Uterus (tissue), 4 donors: ENCODE results near the gene NACC1. TPM values are rescaled to one million over a fixed set of nuclear protein-coding genes. Genes with fewer than 3 reads are reported as not detected.
A peak's percentile ranks its signal among the peaks of the same experiment; 100 is the strongest.

ENCODE experiments used
- DNase-seq, 2 donors: peaks; one replicate each; pipeline ENCODE4 v3.0.0-alpha.2; 2019 to 2020
- H3K27ac ChIP-seq, 2 donors: fragments of 200-600 bp; sonication (generic); 1 replicate in 1 of 2; 2 replicates in 1 of 2; pipeline ENCODE4 v1.5.1; 2016 to 2018
- H3K27me3 ChIP-seq, 2 donors: fragments of 200-600 bp; sonication (generic); one replicate each; pipeline ENCODE4 v1.5.1; 2018 to 2019; ENCODE audit warnings: control low read depth in 1 of 2
- H3K36me3 ChIP-seq, 2 donors: fragments of 200-600 bp; sonication (generic); one replicate each; pipeline ENCODE4 v1.5.1; 2019; ENCODE audit warnings: control low read depth in 1 of 2
- H3K4me1 ChIP-seq, 2 donors: fragments of 200-600 bp; sonication (generic); one replicate each; pipeline ENCODE4 v1.5.1; 2018 to 2019; ENCODE audit warnings: control low read depth in 1 of 2
- H3K4me3 ChIP-seq, 2 donors: fragments of 200-600 bp; sonication (generic); 1 replicate in 1 of 2; 2 replicates in 1 of 2; pipeline ENCODE4 v1.5.1; 2018 to 2019; ENCODE audit warnings: mild to moderate bottlenecking in 1 of 2
- H3K9me3 ChIP-seq, 2 donors: fragments of 200-600 bp; sonication (generic); one replicate each; pipeline ENCODE4 v1.5.1; 2019; ENCODE audit warnings: control low read depth in 1 of 2
- CTCF ChIP-seq, 4 experiments: fragments of 200-600 bp in 2 of 4; fragments of 450-650 bp in 2 of 4; sonication (generic) in 2 of 4; IDR thresholded peaks; one replicate each; pipeline ENCODE4 v1.5.1; 2016 to 2019; ENCODE audit warnings: antibody characterized with exemption in 4 of 4, mild to moderate bottlenecking in 2 of 4, moderate library complexity in 1 of 4
- POLR2A ChIP-seq, 2 donors: fragments of 450-650 bp; IDR thresholded peaks; one replicate each; pipeline ENCODE4 v1.6.1; 2016; ENCODE audit warnings: antibody characterized with exemption in 2 of 2, mild to moderate bottlenecking in 1 of 2, moderate library complexity in 1 of 2
- intact Hi-C: fragments of 100-400 bp; cut with DNase I; formaldehyde crosslinking; loops from one replicate; pipeline ENCODE4 v1.15.1; 2023; ENCODE audit warnings: low total_unique reads
- total RNA-seq, 4 donors: library from RNA; depleted of rRNA in 3 of 4; stranded (reverse); fragments of >200 nt in 3 of 4; gene quantifications; one replicate each; pipeline versions ENCODE4 v1.1.0 to v1.2.4, GENCODE V29; 2014 to 2023
- donor health status: DM: yes; HTN: yes; CAD: no.

NACC1 gene
- total RNA-seq, 4 donors from 2014 or later = 13.4 to 28.1 (median 15.8) TPM

DNA sequence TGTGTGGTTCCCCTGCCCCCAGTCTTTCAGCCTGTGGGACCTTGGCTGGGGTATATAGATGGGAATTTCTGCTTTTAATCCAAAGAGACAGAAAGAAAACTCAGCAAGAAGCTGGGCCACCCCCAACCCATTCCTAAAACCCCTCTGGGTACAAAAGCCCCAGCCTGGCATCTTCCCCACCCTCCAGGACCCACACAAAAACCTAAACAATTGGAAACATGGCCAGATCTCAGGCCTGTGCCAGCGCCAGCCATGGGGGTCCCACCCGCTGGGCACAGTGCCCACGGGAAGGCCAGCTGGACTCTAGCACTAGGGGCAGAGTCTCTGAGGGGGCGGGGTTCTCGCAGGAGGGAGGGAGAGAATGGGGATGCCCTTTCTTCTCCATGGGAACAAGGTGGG, 24.0 kb upstream of the NACC1 start:
- H3K4me1 ChIP-seq = peaks cover 24 to 55% of the 10 kb centered on the region in 2 donors
- intact Hi-C loops = loop anchor here (5.0 kb wide), 1 partner anchor 117 kb away; no protein-coding TSS in a partner anchor
- peak; percentile 46 to 61 for DNase-seq

DNA sequence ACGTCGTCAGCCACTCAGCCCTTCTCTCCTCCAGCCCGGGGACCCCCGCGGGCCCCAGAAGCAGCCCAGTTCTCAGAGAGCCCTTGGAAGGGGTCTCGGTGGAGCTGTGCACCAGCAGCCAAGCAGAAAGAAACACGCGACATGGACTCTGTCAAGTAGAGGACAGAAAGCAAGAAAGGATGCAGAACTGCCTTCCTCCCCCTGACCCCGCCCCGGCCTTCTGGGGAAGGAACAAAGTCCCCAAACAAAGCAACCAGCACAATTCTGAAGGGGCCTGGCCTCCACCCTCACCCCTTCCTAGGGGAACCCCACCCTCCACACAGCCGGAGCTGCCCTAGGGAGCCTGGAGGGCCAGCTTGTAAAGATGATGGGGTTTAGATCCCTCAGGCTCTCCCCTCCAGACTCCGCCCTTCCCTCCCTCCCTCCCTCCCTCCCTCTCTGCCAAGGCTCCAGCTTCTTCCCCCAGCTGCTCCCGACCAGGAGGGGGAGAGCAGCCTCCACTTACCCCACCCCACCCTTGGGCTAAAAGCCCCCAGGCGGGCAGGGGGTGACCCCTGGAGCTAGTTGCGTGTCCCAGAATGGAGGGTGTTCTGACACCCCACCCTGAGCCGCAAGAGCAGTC, 23.2 kb upstream of the NACC1 start:
- TF ChIP-seq CTCF (IDR thresholded peaks at IDR 0.05) (no peak), POLR2A (IDR thresholded peaks at IDR 0.05) (no peak)
- no peak for DNase-seq
- Histone ChIP-seq H3K27me3 (no peaks in the 10 kb centered on the region), H3K4me1 (peaks cover 23 to 56% of the 10 kb centered on the region in 2 donors), H3K4me3 (no peak overlapping the region), H3K27ac (peak overlapping the region; percentile 87 to 93), H3K36me3 (no peaks in the 10 kb centered on the region), H3K9me3 (no peaks in the 10 kb centered on the region)
- intact Hi-C loops = loop anchor here (5.0 kb wide), 1 partner anchor 118 kb away; no protein-coding TSS in a partner anchor

More for the DNA sequence above, 24.0 kb upstream of the NACC1 start:
- TF ChIP-seq POLR2A (IDR thresholded peaks at IDR 0.05) = no peak
- TF ChIP-seq CTCF (IDR thresholded peaks at IDR 0.05) = no peak
- Histone ChIP-seq H3K27ac (peak overlapping the region; percentile 87 to 93), H3K27me3 (no peaks in the 10 kb centered on the region), H3K4me3 (no peak overlapping the region), H3K36me3 (no peaks in the 10 kb centered on the region), H3K9me3 (no peaks in the 10 kb centered on the region)

GRCh38 chr19:13095393-13095784, 22.7 kb upstream of the NACC1 start:
- Histone ChIP-seq H3K27ac (peak overlapping the region; percentile 87 to 93), H3K36me3 (no peaks in the 10 kb centered on the region), H3K27me3 (no peaks in the 10 kb centered on the region), H3K4me3 (no peak overlapping the region), H3K9me3 (no peaks in the 10 kb centered on the region), H3K4me1 (peaks cover 19 to 53% of the 10 kb centered on the region in 2 donors)
- no peak for DNase-seq
- TF ChIP-seq POLR2A (IDR thresholded peaks at IDR 0.05) (no peak), CTCF (IDR thresholded peaks at IDR 0.05) (no peak)
- intact Hi-C loops = no loop called here

DNA sequence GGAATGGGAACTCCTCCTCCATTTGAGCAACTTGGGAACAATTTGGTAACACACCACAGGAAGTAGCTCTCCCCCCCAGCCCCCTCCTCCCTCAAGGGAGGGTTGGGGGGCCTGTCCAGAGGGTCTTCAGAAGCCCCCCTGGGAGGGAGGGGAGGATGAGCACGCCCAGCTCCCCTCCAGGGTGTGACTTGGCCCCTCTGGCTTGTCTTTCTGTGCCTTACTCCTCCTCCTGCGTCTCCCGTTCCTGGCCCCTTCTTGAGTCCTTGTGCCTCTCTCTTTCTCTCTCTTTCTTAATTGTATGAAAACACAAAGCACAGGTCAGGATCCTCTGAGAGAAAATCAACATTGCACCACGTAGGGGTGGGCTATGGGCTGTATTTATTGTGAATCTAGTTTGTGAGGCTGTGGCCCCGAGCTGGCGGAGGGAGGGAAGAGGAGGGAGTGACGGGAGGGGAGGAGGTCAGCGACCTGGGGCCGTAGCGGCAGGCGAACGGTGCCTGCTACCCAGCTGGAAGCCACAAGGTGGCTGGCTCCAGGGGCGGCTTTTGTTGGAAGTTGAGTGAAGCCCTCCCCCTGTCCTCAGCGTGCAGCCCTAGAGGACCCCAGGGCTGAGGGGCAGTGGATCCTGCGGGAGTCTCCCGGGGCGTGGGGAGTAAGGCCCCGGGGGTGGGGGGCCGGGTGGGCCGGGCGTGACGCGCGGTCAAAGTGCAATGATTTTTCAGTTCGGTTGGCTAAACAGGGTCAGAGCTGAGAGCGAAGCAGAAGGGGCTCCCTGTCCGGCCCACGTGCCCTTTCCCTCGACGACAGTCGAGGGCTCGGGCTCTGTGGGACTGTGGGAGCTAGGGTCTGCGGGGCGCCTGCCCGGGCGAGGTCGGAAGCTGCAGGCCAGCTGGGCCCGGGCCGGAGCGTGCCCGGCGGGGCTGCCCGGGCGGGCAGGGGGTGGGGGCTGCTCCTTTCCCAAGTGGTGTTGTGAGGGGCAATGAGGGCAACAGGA, 21.8 kb upstream of the NACC1 start:
- peaks cover 15 to 47% of the 10 kb centered on the region in 2 donors for H3K4me1 ChIP-seq
- peak; percentile 51 to 59 for DNase-seq
- no peak overlapping the region for H3K4me3 ChIP-seq
- H3K9me3 ChIP-seq = no peaks in the 10 kb centered on the region
- H3K27ac ChIP-seq = peak overlapping the region; percentile 87 to 93
- intact Hi-C loops = no loop called here
- H3K36me3 ChIP-seq = no peaks in the 10 kb centered on the region
- no peak for TF ChIP-seq POLR2A (IDR thresholded peaks at IDR 0.05)
- peak in 1 of 4 experiments; percentile 40 for TF ChIP-seq CTCF (IDR thresholded peaks at IDR 0.05)
- no peaks in the 10 kb centered on the region for H3K27me3 ChIP-seq
